Mucosa of stomach (tissue), 1 donor: Measurements from ENCODE around the gene CRB1.

ENCODE experiments used
- H3K27me3 ChIP-seq: one replicate; pipeline ENCODE4 v1.7.0; 2013; ENCODE audit warnings: mild to moderate bottlenecking, low read length; ENCODE audit not compliant: control insufficient read depth, insufficient read depth
- H3K36me3 ChIP-seq: one replicate; pipeline ENCODE4 v1.7.0; 2013; ENCODE audit warnings: low read length; ENCODE audit not compliant: control insufficient read depth, insufficient read depth
- H3K4me1 ChIP-seq: one replicate; pipeline ENCODE4 v1.7.0; 2013; ENCODE audit warnings: mild to moderate bottlenecking, low read length; ENCODE audit not compliant: control insufficient read depth, insufficient read depth
- H3K4me3 ChIP-seq: one replicate; pipeline ENCODE4 v1.7.0; 2013; ENCODE audit warnings: low read length
- H3K9ac ChIP-seq: one replicate; pipeline ENCODE4 v1.7.0; 2013; ENCODE audit warnings: mild to moderate bottlenecking, low read length, moderate library complexity
- H3K9me3 ChIP-seq: one replicate; pipeline ENCODE4 v1.7.0; 2013; ENCODE audit warnings: mild to moderate bottlenecking, low read length, moderate library complexity; ENCODE audit not compliant: control insufficient read depth
- donor health status: Pancreatic carcinoma.

CRB1 gene

GRCh38 chr1:197418693-197419092 lies 150.6 kb downstream of the CRB1 start:
- Histone ChIP-seq H3K4me3 (no peak overlapping the region), H3K4me1 (no peaks in the 10 kb centered on the region), H3K9ac (no peak overlapping the region), H3K27me3 (no peaks in the 10 kb centered on the region), H3K36me3 (no peaks in the 10 kb centered on the region), H3K9me3 (no peaks in the 10 kb centered on the region)

DNA sequence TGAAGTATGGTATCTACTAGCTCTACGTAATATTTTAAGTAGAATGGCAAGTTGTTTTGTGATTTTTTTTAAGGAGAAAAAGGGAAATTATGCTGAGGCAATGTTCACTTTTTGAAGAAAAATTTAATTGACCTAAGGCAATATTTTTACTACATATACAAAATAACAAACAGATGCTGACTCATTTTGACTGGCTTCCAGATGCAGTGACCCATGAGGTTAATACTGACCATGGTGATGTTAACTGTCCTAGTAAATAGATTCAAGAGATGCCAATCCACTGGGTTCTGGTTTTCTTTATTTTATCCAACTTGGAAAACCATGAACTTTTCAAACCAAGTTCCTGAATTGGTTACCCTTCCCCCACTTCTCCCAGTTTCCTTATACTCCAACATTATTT lies 154.9 kb downstream of the CRB1 start:
- Histone ChIP-seq H3K9me3 (no peaks in the 10 kb centered on the region), H3K9ac (no peak overlapping the region), H3K36me3 (no peaks in the 10 kb centered on the region), H3K27me3 (no peaks in the 10 kb centered on the region), H3K4me3 (no peak overlapping the region), H3K4me1 (no peaks in the 10 kb centered on the region)

GRCh38 chr1:197424380-197424779 lies 156.3 kb downstream of the CRB1 start:
- Histone ChIP-seq H3K9me3 (no peaks in the 10 kb centered on the region), H3K36me3 (no peaks in the 10 kb centered on the region), H3K27me3 (no peaks in the 10 kb centered on the region), H3K4me1 (no peaks in the 10 kb centered on the region), H3K4me3 (no peak overlapping the region), H3K9ac (no peak overlapping the region)

DNA sequence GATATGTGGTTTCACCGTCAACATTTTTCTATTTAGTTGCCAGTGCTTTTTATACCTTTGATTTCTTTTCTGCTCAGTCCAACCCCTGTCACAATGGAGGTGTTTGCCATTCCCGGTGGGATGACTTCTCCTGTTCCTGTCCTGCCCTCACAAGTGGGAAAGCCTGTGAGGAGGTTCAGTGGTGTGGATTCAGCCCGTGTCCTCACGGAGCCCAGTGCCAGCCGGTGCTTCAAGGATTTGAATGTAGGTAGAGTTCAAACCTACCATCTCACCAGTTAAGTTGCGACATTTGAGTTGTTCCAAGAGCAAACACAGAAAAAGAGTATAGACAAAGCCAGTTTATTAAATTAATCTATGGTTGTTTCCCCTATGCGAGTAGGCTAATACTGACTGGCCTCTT lies 161.3 kb downstream of the CRB1 start:
- Histone ChIP-seq H3K9ac (no peak overlapping the region), H3K4me1 (no peaks in the 10 kb centered on the region), H3K36me3 (no peaks in the 10 kb centered on the region), H3K4me3 (no peak overlapping the region), H3K27me3 (no peaks in the 10 kb centered on the region), H3K9me3 (no peaks in the 10 kb centered on the region)

- no peaks in the 10 kb centered on the region for H3K4me1 ChIP-seq
- H3K4me3 ChIP-seq: no peak overlapping the region
- no peaks in the 10 kb centered on the region for H3K36me3 ChIP-seq
- no peaks in the 10 kb centered on the region for H3K9me3 ChIP-seq
- H3K27me3 ChIP-seq: no peaks in the 10 kb centered on the region
- H3K9ac ChIP-seq: no peak overlapping the region
Measured at GRCh38 chr1:197435224-197435623, 167.2 kb downstream of the CRB1 start.

- Histone ChIP-seq H3K9ac (no peak overlapping the region), H3K36me3 (no peaks in the 10 kb centered on the region), H3K9me3 (no peaks in the 10 kb centered on the region), H3K4me3 (no peak overlapping the region), H3K4me1 (no peaks in the 10 kb centered on the region), H3K27me3 (no peaks in the 10 kb centered on the region)
Measured at GRCh38 chr1:197437601-197438000, 169.5 kb downstream of the CRB1 start.

GRCh38 chr1:197438010-197438790 lies 170.1 kb downstream of the CRB1 start:
- H3K9me3 ChIP-seq: no peaks in the 10 kb centered on the region
- H3K36me3 ChIP-seq: no peaks in the 10 kb centered on the region
- no peak overlapping the region for H3K4me3 ChIP-seq
- H3K27me3 ChIP-seq: no peaks in the 10 kb centered on the region
- H3K4me1 ChIP-seq: no peaks in the 10 kb centered on the region
- H3K9ac ChIP-seq: no peak overlapping the region

- Histone ChIP-seq H3K4me3 (no peak overlapping the region), H3K36me3 (no peaks in the 10 kb centered on the region), H3K9ac (no peak overlapping the region), H3K27me3 (no peaks in the 10 kb centered on the region), H3K4me1 (no peaks in the 10 kb centered on the region), H3K9me3 (no peaks in the 10 kb centered on the region)
Measured at GRCh38 chr1:197439708-197440280, 171.7 kb downstream of the CRB1 start.

DNA sequence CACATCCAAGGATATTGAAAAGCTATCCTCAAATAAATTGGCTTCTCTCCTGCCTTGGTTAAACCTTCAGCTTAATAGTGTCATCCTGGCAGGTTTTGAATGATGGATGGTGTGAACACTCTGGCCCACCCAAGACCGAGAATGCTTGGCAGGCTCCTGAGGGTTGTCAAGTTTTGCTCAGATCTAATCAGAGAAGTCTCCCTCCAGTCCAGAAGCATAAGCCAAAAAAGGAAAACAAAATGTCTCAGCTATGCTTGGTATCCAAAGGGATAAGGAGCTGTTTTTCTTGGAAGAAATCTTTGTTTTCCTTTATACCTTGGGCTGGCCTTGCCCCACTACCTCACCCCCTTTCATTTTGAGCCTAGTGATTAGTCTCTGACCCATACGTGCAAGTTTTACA lies 172.7 kb downstream of the CRB1 start:
- Histone ChIP-seq H3K27me3 (no peaks in the 10 kb centered on the region), H3K4me3 (no peak overlapping the region), H3K9me3 (no peaks in the 10 kb centered on the region), H3K36me3 (no peaks in the 10 kb centered on the region), H3K9ac (no peak overlapping the region), H3K4me1 (no peaks in the 10 kb centered on the region)

- Histone ChIP-seq H3K9me3 (no peaks in the 10 kb centered on the region), H3K27me3 (no peaks in the 10 kb centered on the region), H3K4me1 (no peaks in the 10 kb centered on the region), H3K36me3 (no peaks in the 10 kb centered on the region), H3K4me3 (no peak overlapping the region), H3K9ac (no peak overlapping the region)
Measured at GRCh38 chr1:197441999-197442414, 174.0 kb downstream of the CRB1 start.

- H3K9ac ChIP-seq: no peak overlapping the region
Measured at GRCh38 chr1:197444755-197445154, 176.7 kb downstream of the CRB1 start.

DNA sequence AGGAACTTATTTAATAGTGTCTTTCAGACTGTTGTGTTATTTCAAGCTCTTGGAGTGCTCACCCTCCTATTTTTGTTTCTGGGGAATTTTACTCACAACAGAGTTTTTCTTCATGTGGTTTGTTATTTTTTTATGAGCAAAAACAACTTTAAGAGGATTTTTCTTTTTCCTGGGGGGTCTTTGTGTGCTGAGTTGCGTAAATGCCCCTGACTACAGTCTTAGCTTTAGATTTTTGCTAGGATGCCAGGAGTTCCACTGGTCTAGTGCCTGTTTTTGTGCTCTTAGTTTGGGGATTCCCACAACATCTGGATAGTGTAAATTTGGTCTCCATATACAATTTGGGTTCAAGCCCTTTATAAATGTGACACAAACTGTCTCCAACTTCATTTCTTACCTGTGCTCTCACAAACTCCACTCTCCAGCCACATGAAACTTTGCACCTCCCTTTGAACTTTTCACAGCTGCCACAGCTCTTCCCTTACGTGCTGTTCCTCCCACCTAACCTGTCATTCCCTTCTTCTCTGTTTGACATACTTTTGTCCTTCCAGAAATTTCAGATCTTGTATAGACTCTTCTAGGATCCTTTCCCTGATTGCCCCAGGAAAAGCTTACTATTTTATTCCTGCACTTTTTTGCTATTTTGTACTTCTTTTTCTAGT lies 180.2 kb downstream of the CRB1 start:
- H3K4me3 ChIP-seq: no peak overlapping the region
- H3K27me3 ChIP-seq: no peaks in the 10 kb centered on the region
- H3K36me3 ChIP-seq: no peaks in the 10 kb centered on the region
- H3K4me1 ChIP-seq: no peaks in the 10 kb centered on the region
- H3K9me3 ChIP-seq: no peaks in the 10 kb centered on the region
- H3K9ac ChIP-seq: no peak overlapping the region

More at GRCh38 chr1:197444755-197445154, 176.7 kb downstream of the CRB1 start:
- Histone ChIP-seq H3K4me1 (no peaks in the 10 kb centered on the region), H3K36me3 (no peaks in the 10 kb centered on the region), H3K4me3 (no peak overlapping the region), H3K27me3 (no peaks in the 10 kb centered on the region), H3K9me3 (no peaks in the 10 kb centered on the region)
